Liver (tissue), 9 donors: Measurements from ENCODE around the gene HNRNPA3. TPM values are rescaled to one million over a fixed set of nuclear protein-coding genes. Genes with fewer than 3 reads are reported as not detected.

ENCODE experiments used
- DNase-seq: peaks from one replicate; pipeline ENCODE4 v3.0.0-alpha.2; 2017; ENCODE audit warnings: low spot score
- H3K27ac ChIP-seq, 2 donors: one replicate each; pipeline ENCODE4 v1.7.0; 2013; ENCODE audit warnings: inconsistent platforms in 2 of 2, low read length in 2 of 2, control low read depth in 1 of 2, low read depth in 1 of 2, mild to moderate bottlenecking in 1 of 2
- H3K27me3 ChIP-seq, 4 donors: one replicate each; pipeline versions ENCODE4 v1.6.1 to v1.7.0; 2013; ENCODE audit warnings: low read length in 3 of 4, inconsistent platforms in 1 of 4, mild to moderate bottlenecking in 1 of 4, moderate library complexity in 1 of 4; ENCODE audit not compliant: control insufficient read depth in 4 of 4, insufficient read depth in 4 of 4
- H3K36me3 ChIP-seq, 4 donors: one replicate each; pipeline versions ENCODE4 v1.6.1 to v1.7.0; 2013; ENCODE audit warnings: low read length in 3 of 4, mild to moderate bottlenecking in 3 of 4, low read depth in 1 of 4, moderate library complexity in 1 of 4; ENCODE audit not compliant: control insufficient read depth in 4 of 4, insufficient read depth in 3 of 4
- H3K4me1 ChIP-seq, 4 donors: one replicate each; pipeline versions ENCODE4 v1.6.1 to v1.7.0; 2013; ENCODE audit warnings: low read length in 3 of 4, mild to moderate bottlenecking in 3 of 4, moderate library complexity in 1 of 4; ENCODE audit not compliant: control insufficient read depth in 4 of 4, insufficient read depth in 4 of 4
- H3K4me3 ChIP-seq, 3 donors: one replicate each; pipeline versions ENCODE4 v1.6.1 to v1.7.0; 2013; ENCODE audit warnings: low read length in 3 of 3, control low read depth in 1 of 3, low read depth in 1 of 3, mild to moderate bottlenecking in 1 of 3
- H3K9ac ChIP-seq, 2 donors: one replicate each; pipeline ENCODE4 v1.7.0; 2013; ENCODE audit warnings: low read length in 2 of 2, mild to moderate bottlenecking in 2 of 2, moderate library complexity in 2 of 2, control low read depth in 1 of 2, low read depth in 1 of 2
- H3K9me3 ChIP-seq, 4 donors: one replicate each; pipeline versions ENCODE4 v1.6.1 to v1.7.0; 2013; ENCODE audit warnings: low read length in 3 of 4; ENCODE audit not compliant: control insufficient read depth in 4 of 4
- ATF3 ChIP-seq: IDR thresholded peaks from 2 replicates; pipeline ENCODE4 v1.6.1; 2016; ENCODE audit warnings: antibody characterized with exemption
- EGR1 ChIP-seq, 2 donors: IDR thresholded peaks; 2 replicates each; pipeline ENCODE4 v1.6.1; 2016 to 2018; ENCODE audit warnings: antibody characterized with exemption in 2 of 2, low read depth in 2 of 2
- FOXA2 ChIP-seq: IDR thresholded peaks from 2 replicates; pipeline ENCODE4 v1.6.1; 2016; ENCODE audit warnings: antibody characterized with exemption
- GABPA ChIP-seq, 2 donors: IDR thresholded peaks in 1 of 2; conservative IDR thresholded peaks in 1 of 2; 2 replicates each; pipeline ENCODE4 v1.6.1; 2016; ENCODE audit warnings: antibody characterized with exemption in 2 of 2, mild to moderate bottlenecking in 1 of 2, moderate library complexity in 1 of 2
- HNF4A ChIP-seq, 2 donors: conservative IDR thresholded peaks; 2 replicates each; pipeline ENCODE4 v1.6.1; 2016; ENCODE audit warnings: antibody characterized with exemption in 2 of 2, mild to moderate bottlenecking in 2 of 2
- HNF4G ChIP-seq: IDR thresholded peaks from 2 replicates; pipeline ENCODE4 v1.6.1; 2016; ENCODE audit warnings: antibody characterized with exemption
- JUND ChIP-seq, 2 donors: IDR thresholded peaks; 2 replicates each; pipeline ENCODE4 v1.6.1; 2016; ENCODE audit warnings: antibody characterized with exemption in 2 of 2
- MAX ChIP-seq: IDR thresholded peaks from 2 replicates; pipeline ENCODE4 v1.6.1; 2016; ENCODE audit warnings: antibody characterized with exemption
- NR2F2 ChIP-seq: IDR thresholded peaks from 2 replicates; pipeline ENCODE4 v1.6.1; 2016; ENCODE audit warnings: antibody characterized with exemption
- RAD21 ChIP-seq, 2 donors: IDR thresholded peaks; 2 replicates each; pipeline ENCODE4 v1.6.1; 2016; ENCODE audit warnings: antibody characterized with exemption in 2 of 2, mild to moderate bottlenecking in 2 of 2
- SP1 ChIP-seq: IDR thresholded peaks from 2 replicates; pipeline ENCODE4 v1.6.1; 2018; ENCODE audit warnings: antibody characterized with exemption, mild to moderate bottlenecking
- TAF1 ChIP-seq: conservative IDR thresholded peaks from 2 replicates; pipeline ENCODE4 v1.6.1; 2016; ENCODE audit warnings: antibody characterized with exemption, mild to moderate bottlenecking
- YY1 ChIP-seq: IDR thresholded peaks from 2 replicates; pipeline ENCODE4 v1.6.1; 2016; ENCODE audit warnings: antibody characterized with exemption, mild to moderate bottlenecking
- WGBS: extraction: QIAGEN DNeasy Blood & Tissue Kit; methylation state at CpG from one replicate; pipeline ENCODE4 v1.1.7; 2013; 5-methylcytosine and 5-hydroxymethylcytosine counted together
- polyA plus RNA-seq, 2 donors: library from polyadenylated mRNA; stranded (reverse) in 1 of 2; unstranded in 1 of 2; fragments of 200-250 nt in 1 of 2; fragments of >200 nt in 1 of 2; fragmentation: Nextera tagmentation in 1 of 2; extraction: Ambion mirVana in 1 of 2; gene quantifications; one replicate each; pipeline versions ENCODE4 v1.2.1 to v1.2.3, GENCODE V29; 2013 to 2015
- total RNA-seq, 2 donors: library from RNA; depleted of rRNA; stranded (reverse); fragments of >200 nt; gene quantifications; one replicate each; pipeline ENCODE4 v1.2.3, GENCODE V29; 2014
- TF ChIP-seq, protein P1 (sequence below): fragments of 150-350 bp; IDR thresholded peaks from 2 replicates; pipeline ENCODE4 v1.5.1; 2017; ENCODE audit warnings: improper control_type of control experiment, low read depth, low read length; ENCODE audit not compliant: missing input control
- donor health status: healthy.
- donor health status: healthy.
- donor health status: healthy.
- donor health status: healthy.
- donor health status: healthy.

The HNRNPA3 gene
- total and polyA plus RNA-seq, 4 donors: 22.9 to 72.5 (median 51.7) TPM

GRCh38 chr2:177243476-177243875 lies 30.9 kb downstream of the HNRNPA3 start:
- peaks cover 9 to 62% (median 37%) of the 10 kb centered on the region in 4 donors for H3K4me1 ChIP-seq
- peak overlapping the region; percentile 83 to 92 for H3K27ac ChIP-seq
- no peaks in the 10 kb centered on the region for H3K36me3 ChIP-seq
- H3K9ac ChIP-seq: no peak overlapping the region
- no peak for DNase-seq
- TF ChIP-seq RAD21 (IDR thresholded peaks at IDR 0.05) (no peak), MAX (no peak), ATF3 (no peak), HNF4A (conservative IDR thresholded peaks at IDR 0.05) (no peak), SP1 (no peak), HNF4G (no peak), EGR1 (IDR thresholded peaks at IDR 0.05; ENCODE audit: low read depth in 2 of 2) (no peak), NR2F2 (no peak), GABPA (IDR thresholded peaks at IDR 0.05 in 1 of 2, conservative IDR thresholded peaks at IDR 0.05 in 1 of 2) (no peak), FOXA2 (no peak)
- TF ChIP-seq, protein P1, sequence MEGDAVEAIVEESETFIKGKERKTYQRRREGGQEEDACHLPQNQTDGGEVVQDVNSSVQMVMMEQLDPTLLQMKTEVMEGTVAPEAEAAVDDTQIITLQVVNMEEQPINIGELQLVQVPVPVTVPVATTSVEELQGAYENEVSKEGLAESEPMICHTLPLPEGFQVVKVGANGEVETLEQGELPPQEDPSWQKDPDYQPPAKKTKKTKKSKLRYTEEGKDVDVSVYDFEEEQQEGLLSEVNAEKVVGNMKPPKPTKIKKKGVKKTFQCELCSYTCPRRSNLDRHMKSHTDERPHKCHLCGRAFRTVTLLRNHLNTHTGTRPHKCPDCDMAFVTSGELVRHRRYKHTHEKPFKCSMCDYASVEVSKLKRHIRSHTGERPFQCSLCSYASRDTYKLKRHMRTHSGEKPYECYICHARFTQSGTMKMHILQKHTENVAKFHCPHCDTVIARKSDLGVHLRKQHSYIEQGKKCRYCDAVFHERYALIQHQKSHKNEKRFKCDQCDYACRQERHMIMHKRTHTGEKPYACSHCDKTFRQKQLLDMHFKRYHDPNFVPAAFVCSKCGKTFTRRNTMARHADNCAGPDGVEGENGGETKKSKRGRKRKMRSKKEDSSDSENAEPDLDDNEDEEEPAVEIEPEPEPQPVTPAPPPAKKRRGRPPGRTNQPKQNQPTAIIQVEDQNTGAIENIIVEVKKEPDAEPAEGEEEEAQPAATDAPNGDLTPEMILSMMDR: no peak
- H3K27me3 ChIP-seq: no peaks in the 10 kb centered on the region
- H3K9me3 ChIP-seq: no peaks in the 10 kb centered on the region
- H3K4me3 ChIP-seq: no peak overlapping the region

DNA sequence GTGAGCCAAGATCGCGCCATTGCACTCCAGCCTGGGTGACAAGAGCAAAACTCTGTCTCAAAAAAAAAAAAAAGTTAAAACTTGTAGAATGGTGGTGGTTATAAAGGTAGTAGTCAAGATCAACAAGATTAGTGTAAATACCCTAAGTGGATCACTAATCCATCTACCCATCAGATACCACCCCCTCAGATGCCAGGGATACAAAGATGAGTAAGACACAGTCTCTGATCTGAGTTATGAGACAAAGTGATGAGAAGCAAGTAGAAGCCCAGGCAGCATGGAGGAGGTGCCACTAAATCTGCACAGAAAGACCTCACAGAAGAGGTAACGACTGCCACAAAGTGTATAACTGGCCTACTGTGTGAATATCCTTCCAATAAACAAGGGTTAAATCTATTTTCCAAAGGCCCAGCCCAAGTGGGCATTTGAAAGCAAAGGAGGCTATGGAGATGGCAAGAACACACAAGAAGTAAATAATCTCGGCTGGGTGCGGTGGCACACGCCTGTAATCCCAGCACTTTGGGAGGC lies 31.7 kb downstream of the HNRNPA3 start:
- Histone ChIP-seq H3K9me3 (no peaks in the 10 kb centered on the region), H3K27ac (peak overlapping the region in 1 of 2 donors; percentile 37), H3K36me3 (no peaks in the 10 kb centered on the region), H3K9ac (no peak overlapping the region), H3K27me3 (no peaks in the 10 kb centered on the region), H3K4me1 (peaks cover 9 to 57% (median 36%) of the 10 kb centered on the region in 4 donors), H3K4me3 (no peak overlapping the region)
- TF ChIP-seq NR2F2 (no peak), HNF4A (conservative IDR thresholded peaks at IDR 0.05) (no peak)
- WGBS: 97% methylated on average over 6 of the region's 6 CpGs
- no peak for DNase-seq

DNA sequence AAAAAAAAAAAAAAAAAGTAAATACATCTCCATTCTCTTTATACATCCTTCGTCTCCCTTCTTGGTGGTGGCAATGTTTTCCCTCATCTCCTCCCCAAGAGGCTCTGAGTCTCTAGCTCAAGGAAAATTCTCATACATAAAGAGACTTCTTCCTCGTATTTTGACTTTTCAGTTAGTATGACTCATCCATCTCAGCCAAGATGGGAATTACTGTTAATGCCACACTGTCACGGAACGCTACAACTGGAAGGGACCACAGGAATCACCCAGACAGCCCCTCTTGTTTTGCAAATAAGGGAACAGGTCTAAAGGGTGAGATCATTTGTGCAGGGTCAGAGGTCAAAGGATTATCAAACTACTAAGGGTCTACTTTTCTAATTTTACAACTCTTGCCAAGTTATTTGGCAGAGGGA lies 32.4 kb downstream of the HNRNPA3 start:
- Histone ChIP-seq H3K4me1 (peaks cover 9 to 54% (median 31%) of the 10 kb centered on the region in 4 donors), H3K4me3 (no peak overlapping the region), H3K27me3 (no peaks in the 10 kb centered on the region), H3K9ac (no peak overlapping the region), H3K27ac (peak overlapping the region; percentile 50 to 56), H3K36me3 (no peaks in the 10 kb centered on the region), H3K9me3 (no peaks in the 10 kb centered on the region)
- no peak for DNase-seq
- WGBS: 71% methylated on average over 4 of the region's 4 CpGs
- TF ChIP-seq JUND (IDR thresholded peaks at IDR 0.05) (peak in 1 of 2 donors; percentile 57), YY1 (no peak), NR2F2 (peak; percentile 29), TAF1 (no peak), SP1 (no peak)
